HepG2 (cell line): ENCODE results near the gene STX5. TPM values are rescaled to one million over a fixed set of nuclear protein-coding genes. Genes with fewer than 3 reads are reported as not detected.

Source experiments
- ARID5B ChIP-seq: IDR thresholded peaks from 2 replicates; pipeline ENCODE4 v1.4.0; 2020; ENCODE audit warnings: mild to moderate bottlenecking, missing genetic modification reagents
- ATF2 ChIP-seq: sonication (generic); formaldehyde crosslinking; IDR thresholded peaks from 2 replicates; pipeline ENCODE4 v1.4.0; 2020; ENCODE audit warnings: missing genetic modification reagents
- BATF2 ChIP-seq: sonication (generic); formaldehyde crosslinking; IDR thresholded peaks from 2 replicates; pipeline ENCODE4 v1.8.0; 2022; ENCODE audit warnings: mild to moderate bottlenecking, missing genetic modification reagents, moderate library complexity
- CCDC6 ChIP-seq: sonication (generic); formaldehyde crosslinking; IDR thresholded peaks from 2 replicates; pipeline ENCODE4 v1.8.1; 2022; ENCODE audit warnings: mild to moderate bottlenecking, missing genetic modification reagents, moderate library complexity
- CHCHD3 ChIP-seq: sonication (generic); formaldehyde crosslinking; IDR thresholded peaks from 2 replicates; pipeline ENCODE4 v1.8.0; 2022; ENCODE audit warnings: mild to moderate bottlenecking, missing genetic modification reagents, moderate library complexity
- CREM ChIP-seq, 2 experiments: sonication (generic) in 1 of 2; formaldehyde crosslinking in 1 of 2; IDR thresholded peaks; 2 replicates each; pipeline versions ENCODE4 v1.4.0 to v1.6.1; 2016 to 2020; ENCODE audit warnings: antibody characterized with exemption in 1 of 2, mild to moderate bottlenecking in 1 of 2, missing genetic modification reagents in 1 of 2
- FOSL1 ChIP-seq: sonication (generic); formaldehyde crosslinking; IDR thresholded peaks from 2 replicates; pipeline ENCODE4 v1.9.0; 2021; ENCODE audit warnings: missing genetic modification reagents, borderline replicate concordance
- GRHL1 ChIP-seq: sonication (generic); formaldehyde crosslinking; conservative IDR thresholded peaks from 2 replicates; pipeline ENCODE4 v1.8.0; 2022; ENCODE audit warnings: missing genetic modification reagents
- KMT2B ChIP-seq: IDR thresholded peaks from 2 replicates; pipeline ENCODE4 v1.6.1; 2016; ENCODE audit warnings: missing genetic modification reagents, missing compliant biosample characterization
- MAZ ChIP-seq, 2 experiments: sonication (generic) in 1 of 2; formaldehyde crosslinking in 1 of 2; IDR thresholded peaks; 2 replicates each; pipeline versions ENCODE4 v1.5.0 to v1.6.1; 2012 to 2020; ENCODE audit warnings: low read depth in 2 of 2, mild to moderate bottlenecking in 2 of 2, borderline replicate concordance in 1 of 2, improper control_type of control experiment in 1 of 2, low read length in 1 of 2, missing genetic modification reagents in 1 of 2, moderate library complexity in 1 of 2
- MIER3 ChIP-seq: IDR thresholded peaks from 2 replicates; pipeline ENCODE4 v1.6.1; 2016; ENCODE audit warnings: missing compliant biosample characterization, borderline replicate concordance
- NR1H2 ChIP-seq: sonication (generic); formaldehyde crosslinking; IDR thresholded peaks from 2 replicates; pipeline ENCODE4 v1.8.1; 2022; ENCODE audit warnings: low read depth, missing genetic modification reagents, borderline replicate concordance
- NR3C1 ChIP-seq: sonication (generic); formaldehyde crosslinking; IDR thresholded peaks from 2 replicates; pipeline ENCODE4 v1.4.0; 2020; ENCODE audit warnings: missing genetic modification reagents
- SETDB1 ChIP-seq: sonication (generic); formaldehyde crosslinking; IDR thresholded peaks from 2 replicates; pipeline ENCODE4 v1.5.1; 2020; ENCODE audit warnings: missing genetic modification reagents, mild to moderate bottlenecking, borderline replicate concordance
- SPEN ChIP-seq: sonication (generic); formaldehyde crosslinking; IDR thresholded peaks from 2 replicates; pipeline ENCODE4 v1.5.1; 2020; ENCODE audit warnings: low read depth, mild to moderate bottlenecking, missing genetic modification reagents
- TEAD2 ChIP-seq: sonication (generic); formaldehyde crosslinking; IDR thresholded peaks from 2 replicates; pipeline ENCODE4 v1.9.0; 2021; ENCODE audit warnings: missing genetic modification reagents
- ZBTB42 ChIP-seq: sonication (generic); formaldehyde crosslinking; IDR thresholded peaks from 2 replicates; pipeline ENCODE4 v1.5.0; 2020; ENCODE audit warnings: mild to moderate bottlenecking, missing genetic modification reagents
- ZNF329 ChIP-seq: sonication (generic); formaldehyde crosslinking; IDR thresholded peaks from 2 replicates; pipeline ENCODE4 v1.9.0; 2021; ENCODE audit warnings: low read depth, mild to moderate bottlenecking, missing genetic modification reagents
- ZNF484 ChIP-seq: sonication (generic); formaldehyde crosslinking; IDR thresholded peaks from 2 replicates; pipeline ENCODE4 v1.5.1; 2020; ENCODE audit warnings: mild to moderate bottlenecking, low read depth, missing genetic modification reagents, borderline replicate concordance
- ZNF562 ChIP-seq: sonication (generic); formaldehyde crosslinking; IDR thresholded peaks from 2 replicates; pipeline ENCODE4 v1.8.0; 2022; ENCODE audit warnings: missing genetic modification reagents, borderline replicate concordance
- ZNF841 ChIP-seq: sonication (generic); formaldehyde crosslinking; IDR thresholded peaks from 2 replicates; pipeline ENCODE4 v1.8.1; 2023; ENCODE audit warnings: missing genetic modification reagents, borderline replicate concordance
- polyA plus RNA-seq, 8 experiments: library from polyadenylated mRNA; depleted of rRNA in 3 of 8; stranded (reverse) in 7 of 8; unstranded in 1 of 8; fragments of >200 nt; fragmentation: Illumina TruSeq in 4 of 8; extraction: Trizol in 4 of 8; gene quantifications; 2 replicates each; pipeline versions ENCODE4 v1.2.1 to v1.2.3, GENCODE V29; 2011 to 2016; ENCODE audit warnings: low read depth in 4 of 8, missing spikeins in 1 of 8, mixed read lengths in 1 of 8; ENCODE audit not compliant: insufficient read depth in 1 of 8
- total RNA-seq, 5 experiments: library from RNA; depleted of rRNA; stranded (reverse); fragments of >200 nt; fragmentation: Illumina TruSeq; extraction: Trizol; gene quantifications; 2 replicates each; pipeline ENCODE4 v1.2.3, GENCODE V29; 2016; ENCODE audit warnings: low read depth in 1 of 5

The STX5 gene
- total and polyA plus RNA-seq, 2 of the 13 experiments (the other 11 are each of a cell fraction or from before 2014, with no cell fraction given) = 26.9 to 30.0 TPM

GRCh38 chr11:62880803-62881578 lies 49.1 kb upstream of the STX5 start, which contains the start of gene SLC3A2 (continued):
- peak; percentile 76 for TF ChIP-seq KMT2B (CRISPR knock-in tag)
- peak; percentile 54; the same call in 1 of the 2 replicates for TF ChIP-seq MAZ (IDR thresholded peaks at IDR 0.05; ENCODE audit: borderline replicate concordance, low read depth, low read length)
- peak; percentile 84 for TF ChIP-seq MAZ (CRISPR knock-in tag; IDR thresholded peaks at IDR 0.05; ENCODE audit: low read depth)
- no peak; the same call in 1 of the 2 replicates for TF ChIP-seq ZNF329 (CRISPR knock-in tag)
- peak; percentile 20; the same call in 1 of the 2 replicates for TF ChIP-seq ARID5B
- TF ChIP-seq CREM (IDR thresholded peaks at IDR 0.05) = no peak
- no peak for TF ChIP-seq CREM (CRISPR knock-in tag; IDR thresholded peaks at IDR 0.05)
- no peak for TF ChIP-seq ATF2 (CRISPR knock-in tag)
- no peak for TF ChIP-seq FOSL1 (CRISPR knock-in tag)
- no peak for TF ChIP-seq ZBTB42 (CRISPR knock-in tag)
- TF ChIP-seq TEAD2 (CRISPR knock-in tag) = no peak
- TF ChIP-seq GRHL1 (CRISPR knock-in tag) = no peak
- peak; percentile 77 for TF ChIP-seq MIER3 (CRISPR knock-in tag)
- TF ChIP-seq NR1H2 (CRISPR knock-in tag) = no peak
- peak; percentile 85 for TF ChIP-seq CCDC6 (CRISPR knock-in tag)
- peak; percentile 62 for TF ChIP-seq SPEN (CRISPR knock-in tag)
- TF ChIP-seq ZNF562 = no peak
- no peak for TF ChIP-seq ZNF484
- TF ChIP-seq ZNF841 = no peak
- no peak for TF ChIP-seq NR3C1
- TF ChIP-seq CHCHD3 = peak; percentile 14; the same call in 1 of the 2 replicates
- TF ChIP-seq SETDB1 (CRISPR knock-in tag) = no peak
- TF ChIP-seq BATF2 = peak; percentile 91
